SK-N-SH (cell line): ENCODE data around the gene ANKS1B. TPM values are rescaled to one million over a fixed set of nuclear protein-coding genes. Genes with fewer than 3 reads are reported as not detected.

ENCODE experiments used
- CTCF ChIA-PET: fragments of 300-600, 350-600 bp; formaldehyde crosslinking; extraction: SDS; loops from one replicate; lab custom pipeline; 2021; lab: Yijun Ruan, JAX
- POLR2A ChIA-PET: fragments of 350-600 bp; sonication (Branson Sonifier 250); formaldehyde crosslinking; extraction: SDS; loops from one replicate; lab custom pipeline; 2020; ENCODE audit warnings: antibody characterized with exemption, inconsistent platforms; lab: Yijun Ruan, JAX
- DNase-seq: peaks from one replicate; pipeline ENCODE4 v3.0.0; 2012
- H2AFZ ChIP-seq: fragments of 200-600 bp; sonication (generic); 2 replicates; pipeline ENCODE4 v1.8.1; 2016; ENCODE audit warnings: antibody characterized with exemption, mild to moderate bottlenecking, low read depth
- H3F3A ChIP-seq: fragments of 200-600 bp; sonication (generic); replicated peaks from 2 replicates; pipeline ENCODE3; 2016; ENCODE audit warnings: antibody characterized with exemption, mild to moderate bottlenecking; ENCODE audit not compliant: insufficient read depth
- H3K27ac ChIP-seq, 2 experiments: fragments of 200-500 bp in 1 of 2; fragments of 200-600 bp in 1 of 2; sonication (Bioruptor generic) in 1 of 2; sonication (generic), shearing (Covaris generic) in 1 of 2; 2 replicates each; pipeline versions ENCODE4 v1.5.1 to v1.6.1; 2014 to 2016; ENCODE audit warnings: low read depth in 2 of 2, inconsistent platforms in 1 of 2, low read length in 1 of 2, mild to moderate bottlenecking in 1 of 2, mixed read lengths in 1 of 2
- H3K27me3 ChIP-seq: fragments of 200-600 bp; sonication (generic), shearing (Covaris generic); 2 replicates; pipeline ENCODE4 v1.6.1; 2016; ENCODE audit warnings: mixed run types; ENCODE audit not compliant: insufficient read depth
- H3K36me3 ChIP-seq, 2 experiments: fragments of 200-500 bp in 1 of 2; fragments of 200-600 bp in 1 of 2; sonication (Bioruptor generic) in 1 of 2; sonication (generic) in 1 of 2; replicated peaks in 1 of 2; 2 replicates each; pipeline versions ENCODE3 to v1.5.1; 2014 to 2016; ENCODE audit warnings: low read length in 1 of 2, mild to moderate bottlenecking in 1 of 2; ENCODE audit not compliant: insufficient read depth in 2 of 2, control insufficient read depth in 1 of 2
- H3K4me1 ChIP-seq, 2 experiments: fragments of 200-500 bp in 1 of 2; fragments of 200-600 bp in 1 of 2; sonication (Bioruptor generic) in 1 of 2; sonication (generic), shearing (Covaris generic) in 1 of 2; 2 replicates each; pipeline versions ENCODE4 v1.5.1 to v1.6.1; 2014 to 2016; ENCODE audit warnings: low read depth in 1 of 2, low read length in 1 of 2, mixed run types in 1 of 2; ENCODE audit not compliant: insufficient read depth in 2 of 2, control insufficient read depth in 1 of 2
- H3K4me2 ChIP-seq: fragments of 200-600 bp; sonication (generic), shearing (Covaris generic); 2 replicates; pipeline ENCODE4 v1.6.1; 2017; ENCODE audit warnings: mixed run types
- H3K4me3 ChIP-seq, 2 experiments: fragments of 200-500 bp in 1 of 2; fragments of 200-600 bp in 1 of 2; sonication (Bioruptor generic) in 1 of 2; sonication (generic), shearing (Covaris generic) in 1 of 2; 2 replicates each; pipeline versions ENCODE4 v1.5.1 to v1.8.1; 2014 to 2016; ENCODE audit warnings: low read depth in 2 of 2, inconsistent platforms in 1 of 2, low read length in 1 of 2, mild to moderate bottlenecking in 1 of 2, mixed read lengths in 1 of 2, moderate library complexity in 1 of 2
- H3K79me2 ChIP-seq: fragments of 200-600 bp; sonication (generic); 2 replicates; pipeline ENCODE4 v1.8.1; 2017; ENCODE audit warnings: mild to moderate bottlenecking; ENCODE audit not compliant: insufficient read depth
- H3K9ac ChIP-seq: fragments of 200-600 bp; sonication (generic); 2 replicates; pipeline ENCODE4 v1.6.1; 2017; ENCODE audit warnings: mixed run types
- H3K9me2 ChIP-seq: fragments of 200-600 bp; sonication (generic); 2 replicates; pipeline ENCODE4 v1.6.1; 2017; ENCODE audit warnings: mixed run types
- H3K9me3 ChIP-seq: fragments of 200-600 bp; sonication (generic); 2 replicates; pipeline ENCODE4 v1.6.1; 2017; ENCODE audit warnings: mixed run types, mild to moderate bottlenecking, moderate library complexity
- H4K20me1 ChIP-seq: fragments of 200-600 bp; sonication (generic); 2 replicates; pipeline ENCODE4 v1.6.1; 2017; ENCODE audit warnings: mild to moderate bottlenecking, mixed run types; ENCODE audit not compliant: insufficient read depth
- ELF1 ChIP-seq: IDR thresholded peaks from 2 replicates; pipeline ENCODE4 v1.4.0; 2012
- EP300 ChIP-seq, 2 experiments: IDR thresholded peaks; 2 replicates each; pipeline versions ENCODE4 v1.4.0 to v1.6.1; 2012; ENCODE audit warnings: borderline replicate concordance in 1 of 2, low read depth in 1 of 2, low read length in 1 of 2
- FOXM1 ChIP-seq: IDR thresholded peaks from 2 replicates; pipeline ENCODE4 v1.4.0; 2012; ENCODE audit warnings: low read depth, mild to moderate bottlenecking
- GABPA ChIP-seq: IDR thresholded peaks from 2 replicates; pipeline ENCODE4 v1.4.0; 2012; ENCODE audit warnings: low read depth, mild to moderate bottlenecking
- GATA2 ChIP-seq: sonication (generic); formaldehyde crosslinking; IDR thresholded peaks from 2 replicates; pipeline ENCODE4 v1.5.0; 2020; ENCODE audit warnings: mild to moderate bottlenecking, missing genetic modification reagents
- MXI1 ChIP-seq: IDR thresholded peaks from 2 replicates; pipeline ENCODE4 v1.6.1; 2012; ENCODE audit warnings: mild to moderate bottlenecking, low read depth, low read length, improper control_type of control experiment
- RFX5 ChIP-seq: IDR thresholded peaks from 2 replicates; pipeline ENCODE4 v1.6.1; 2012; ENCODE audit warnings: mild to moderate bottlenecking, improper control_type of control experiment, low read length
- TCF12 ChIP-seq: IDR thresholded peaks from 2 replicates; pipeline ENCODE4 v1.4.0; 2012
- WGBS: methylation state at CpG from one replicate; pipeline ENCODE4 v1.1.6; 2017; ENCODE audit warnings: low lambda C conversion rate; 5-methylcytosine and 5-hydroxymethylcytosine counted together
- polyA plus RNA-seq, 3 experiments: library from polyadenylated mRNA; depleted of rRNA; stranded (reverse); fragments of >200 nt; gene quantifications; 2 replicates each; pipeline ENCODE4 v1.2.3, GENCODE V29; 2012
- TF ChIP-seq, protein P1 (sequence below): IDR thresholded peaks from 2 replicates; pipeline ENCODE4 v1.6.1; 2012; ENCODE audit warnings: mild to moderate bottlenecking, low read depth, low read length, moderate library complexity
- TF ChIP-seq, protein P2 (sequence below): fragments of 150-350 bp; IDR thresholded peaks from 2 replicates; pipeline ENCODE4 v1.6.1; 2017; ENCODE audit warnings: antibody characterized with exemption, low read length, low read depth, borderline replicate concordance
- TF ChIP-seq, protein P3 (sequence below): IDR thresholded peaks from 2 replicates; pipeline ENCODE4; 2012
- TF ChIP-seq, protein P4 (sequence below): fragments of 150-350 bp; IDR thresholded peaks from 2 replicates; pipeline ENCODE4 v1.6.1; 2016; ENCODE audit warnings: mild to moderate bottlenecking, low read depth, low read length

ANKS1B gene
- polyA plus RNA-seq, 1 of the 3 experiments (the other 2 are of a cell fraction): 1.8 TPM

DNA sequence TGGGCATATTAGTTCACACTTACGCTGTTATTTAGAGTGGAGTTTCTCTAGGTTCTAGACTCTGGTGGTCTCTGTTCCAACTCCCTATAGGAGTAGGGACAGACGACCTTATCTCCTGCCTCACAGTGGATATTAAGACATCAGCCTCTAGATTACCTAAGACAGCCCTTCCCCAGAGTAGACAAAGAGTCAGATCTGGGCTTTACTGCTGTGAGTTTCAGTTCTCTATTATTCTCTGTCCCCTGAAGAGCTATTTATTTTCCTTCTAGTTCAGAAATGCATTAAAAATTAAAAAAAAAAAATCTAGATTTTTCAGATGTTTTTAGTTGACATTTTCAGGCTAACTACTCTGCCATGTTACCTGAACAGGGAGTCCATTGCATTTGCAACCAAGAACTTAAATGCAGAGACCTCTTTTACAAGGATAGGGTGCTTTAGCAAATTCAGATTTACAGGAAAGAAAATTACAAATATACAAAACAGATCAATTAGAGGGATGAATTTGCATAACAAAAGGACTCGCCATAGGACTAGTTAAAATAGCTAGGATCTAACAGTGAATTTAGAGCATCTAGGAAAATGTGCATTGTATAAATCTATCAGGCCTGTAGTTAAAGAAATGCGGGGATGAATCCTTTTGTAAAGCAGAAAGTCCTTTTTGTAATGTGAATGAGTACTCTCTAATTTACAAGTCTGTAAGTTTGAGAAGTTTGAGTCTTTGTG is 958.2 kb downstream of the ANKS1B start:
- no peak overlapping the region for H3K27ac ChIP-seq
- H2AFZ ChIP-seq: no peak overlapping the region
- H3K4me3 ChIP-seq: no peak overlapping the region
- POLR2A ChIA-PET: no interaction called here
- no peaks in the 10 kb centered on the region for H4K20me1 ChIP-seq
- H3K27me3 ChIP-seq: no peaks in the 10 kb centered on the region
- no peaks in the 10 kb centered on the region for H3K9me2 ChIP-seq
- CTCF ChIA-PET: interaction anchor here (0.8 to 1.3 kb wide), 2 partner anchors 17 to 40 kb away, joined by 3 to 5 read pairs; no protein-coding TSS in a partner anchor
- no peak for TF ChIP-seq RFX5
- no peak for TF ChIP-seq ELF1
- TF ChIP-seq MXI1: no peak
- DNase-seq: no peak
- H3K4me1 ChIP-seq: no peaks in the 10 kb centered on the region
- no peaks in the 10 kb centered on the region for H3K36me3 ChIP-seq
- H3K79me2 ChIP-seq: no peaks in the 10 kb centered on the region
- no peaks in the 10 kb centered on the region for H3F3A ChIP-seq
- no peak overlapping the region for H3K9ac ChIP-seq
- no peak overlapping the region for H3K4me2 ChIP-seq
- 58% methylated on average over 4 of the region's 4 CpGs for WGBS
- H3K9me3 ChIP-seq: no peaks in the 10 kb centered on the region

DNA sequence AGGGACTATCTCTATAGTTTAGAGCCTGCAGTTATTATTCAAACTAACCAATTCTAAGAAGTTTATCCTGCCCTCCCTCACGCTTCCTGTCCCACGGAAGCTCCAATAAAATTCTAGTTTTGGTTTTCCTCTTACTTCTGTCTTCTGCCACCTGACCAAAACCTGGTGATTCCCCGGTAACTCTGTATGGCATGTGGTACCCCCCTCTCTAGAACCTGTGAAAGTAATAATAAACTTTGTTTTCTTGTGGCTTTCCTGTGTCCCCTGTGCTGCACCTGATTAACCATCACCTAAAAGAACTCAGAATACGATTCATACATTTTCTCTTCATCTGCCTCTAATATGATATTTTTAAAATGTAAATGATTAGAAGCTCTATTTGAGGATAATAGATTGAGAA is 959.9 kb downstream of the ANKS1B start:
- 56% methylated on average over 4 of the region's 4 CpGs for WGBS
- TF ChIP-seq, protein P1, sequence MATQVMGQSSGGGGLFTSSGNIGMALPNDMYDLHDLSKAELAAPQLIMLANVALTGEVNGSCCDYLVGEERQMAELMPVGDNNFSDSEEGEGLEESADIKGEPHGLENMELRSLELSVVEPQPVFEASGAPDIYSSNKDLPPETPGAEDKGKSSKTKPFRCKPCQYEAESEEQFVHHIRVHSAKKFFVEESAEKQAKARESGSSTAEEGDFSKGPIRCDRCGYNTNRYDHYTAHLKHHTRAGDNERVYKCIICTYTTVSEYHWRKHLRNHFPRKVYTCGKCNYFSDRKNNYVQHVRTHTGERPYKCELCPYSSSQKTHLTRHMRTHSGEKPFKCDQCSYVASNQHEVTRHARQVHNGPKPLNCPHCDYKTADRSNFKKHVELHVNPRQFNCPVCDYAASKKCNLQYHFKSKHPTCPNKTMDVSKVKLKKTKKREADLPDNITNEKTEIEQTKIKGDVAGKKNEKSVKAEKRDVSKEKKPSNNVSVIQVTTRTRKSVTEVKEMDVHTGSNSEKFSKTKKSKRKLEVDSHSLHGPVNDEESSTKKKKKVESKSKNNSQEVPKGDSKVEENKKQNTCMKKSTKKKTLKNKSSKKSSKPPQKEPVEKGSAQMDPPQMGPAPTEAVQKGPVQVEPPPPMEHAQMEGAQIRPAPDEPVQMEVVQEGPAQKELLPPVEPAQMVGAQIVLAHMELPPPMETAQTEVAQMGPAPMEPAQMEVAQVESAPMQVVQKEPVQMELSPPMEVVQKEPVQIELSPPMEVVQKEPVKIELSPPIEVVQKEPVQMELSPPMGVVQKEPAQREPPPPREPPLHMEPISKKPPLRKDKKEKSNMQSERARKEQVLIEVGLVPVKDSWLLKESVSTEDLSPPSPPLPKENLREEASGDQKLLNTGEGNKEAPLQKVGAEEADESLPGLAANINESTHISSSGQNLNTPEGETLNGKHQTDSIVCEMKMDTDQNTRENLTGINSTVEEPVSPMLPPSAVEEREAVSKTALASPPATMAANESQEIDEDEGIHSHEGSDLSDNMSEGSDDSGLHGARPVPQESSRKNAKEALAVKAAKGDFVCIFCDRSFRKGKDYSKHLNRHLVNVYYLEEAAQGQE: no peak
- TF ChIP-seq EP300 (IDR thresholded peaks at IDR 0.05; ENCODE audit: borderline replicate concordance in 1 of 2, low read depth in 1 of 2, low read length in 1 of 2): no peak
- TF ChIP-seq, protein P2, sequence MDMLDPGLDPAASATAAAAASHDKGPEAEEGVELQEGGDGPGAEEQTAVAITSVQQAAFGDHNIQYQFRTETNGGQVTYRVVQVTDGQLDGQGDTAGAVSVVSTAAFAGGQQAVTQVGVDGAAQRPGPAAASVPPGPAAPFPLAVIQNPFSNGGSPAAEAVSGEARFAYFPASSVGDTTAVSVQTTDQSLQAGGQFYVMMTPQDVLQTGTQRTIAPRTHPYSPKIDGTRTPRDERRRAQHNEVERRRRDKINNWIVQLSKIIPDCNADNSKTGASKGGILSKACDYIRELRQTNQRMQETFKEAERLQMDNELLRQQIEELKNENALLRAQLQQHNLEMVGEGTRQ: no peak
- no peak for TF ChIP-seq MXI1
- TF ChIP-seq GABPA: no peak
- TF ChIP-seq, protein P3, sequence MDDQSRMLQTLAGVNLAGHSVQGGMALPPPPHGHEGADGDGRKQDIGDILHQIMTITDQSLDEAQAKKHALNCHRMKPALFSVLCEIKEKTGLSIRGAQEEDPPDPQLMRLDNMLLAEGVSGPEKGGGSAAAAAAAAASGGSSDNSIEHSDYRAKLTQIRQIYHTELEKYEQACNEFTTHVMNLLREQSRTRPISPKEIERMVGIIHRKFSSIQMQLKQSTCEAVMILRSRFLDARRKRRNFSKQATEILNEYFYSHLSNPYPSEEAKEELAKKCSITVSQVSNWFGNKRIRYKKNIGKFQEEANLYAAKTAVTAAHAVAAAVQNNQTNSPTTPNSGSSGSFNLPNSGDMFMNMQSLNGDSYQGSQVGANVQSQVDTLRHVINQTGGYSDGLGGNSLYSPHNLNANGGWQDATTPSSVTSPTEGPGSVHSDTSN: no peak
- TF ChIP-seq, protein P4, sequence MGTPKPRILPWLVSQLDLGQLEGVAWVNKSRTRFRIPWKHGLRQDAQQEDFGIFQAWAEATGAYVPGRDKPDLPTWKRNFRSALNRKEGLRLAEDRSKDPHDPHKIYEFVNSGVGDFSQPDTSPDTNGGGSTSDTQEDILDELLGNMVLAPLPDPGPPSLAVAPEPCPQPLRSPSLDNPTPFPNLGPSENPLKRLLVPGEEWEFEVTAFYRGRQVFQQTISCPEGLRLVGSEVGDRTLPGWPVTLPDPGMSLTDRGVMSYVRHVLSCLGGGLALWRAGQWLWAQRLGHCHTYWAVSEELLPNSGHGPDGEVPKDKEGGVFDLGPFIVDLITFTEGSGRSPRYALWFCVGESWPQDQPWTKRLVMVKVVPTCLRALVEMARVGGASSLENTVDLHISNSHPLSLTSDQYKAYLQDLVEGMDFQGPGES: no peak
- TF ChIP-seq GATA2 (CRISPR knock-in tag): no peak
- no peak for TF ChIP-seq FOXM1
- TF ChIP-seq TCF12: no peak
- Histone ChIP-seq H3K27me3 (no peaks in the 10 kb centered on the region), H3K4me1 (no peaks in the 10 kb centered on the region), H2AFZ (no peak overlapping the region), H3K4me3 (no peak overlapping the region), H3K79me2 (no peaks in the 10 kb centered on the region), H3K27ac (no peak overlapping the region), H3K36me3 (no peaks in the 10 kb centered on the region), H3K4me2 (no peak overlapping the region), H3K9ac (no peak overlapping the region), H4K20me1 (no peaks in the 10 kb centered on the region), H3K9me3 (no peaks in the 10 kb centered on the region), H3F3A (no peaks in the 10 kb centered on the region), H3K9me2 (no peaks in the 10 kb centered on the region)
- DNase-seq: no peak
- CTCF ChIA-PET: no interaction called here
- POLR2A ChIA-PET: no interaction called here
